Measurements from ENCODE around the gene SPATA17. TPM values are rescaled to one million over a fixed set of nuclear protein-coding genes. Genes with fewer than 3 reads are reported as not detected.

SPATA17 gene
- total and polyA plus RNA-seq, 3 donors from 2014 or later: 28.8 to 168 (median 36.5) TPM

GRCh38 chr1:217881607-217882332 is 250.6 kb downstream of the SPATA17 start:
- no peak for DNase-seq
- no peak overlapping the region for H3K4me3 ChIP-seq
- TF ChIP-seq CTCF (IDR thresholded peaks at IDR 0.05) (no peak), POLR2A (IDR thresholded peaks at IDR 0.05) (no peak)
- no peaks in the 10 kb centered on the region for H3K9me3 ChIP-seq
- H3K27me3 ChIP-seq: no peaks in the 10 kb centered on the region
- H3K27ac ChIP-seq: no peak overlapping the region
- H3K36me3 ChIP-seq (ENCODE audit: low read depth, missing control alignments): no peaks in the 10 kb centered on the region
- WGBS, 2 donors: 50 to 66% methylated on average over 5 of the region's 5 CpGs
- intact Hi-C loops (cut with DNase I; ENCODE audit: low total_unique reads): no loop called here
- H3K4me1 ChIP-seq: no peaks in the 10 kb centered on the region

GRCh38 chr1:217885181-217885580 is 254.0 kb downstream of the SPATA17 start:
- H3K36me3 ChIP-seq (ENCODE audit: low read depth, missing control alignments): no peaks in the 10 kb centered on the region
- H3K9me3 ChIP-seq: no peaks in the 10 kb centered on the region
- 71 to 81% methylated on average over 3 of the region's 3 CpGs for WGBS, 2 donors
- TF ChIP-seq CTCF (IDR thresholded peaks at IDR 0.05) (no peak), POLR2A (IDR thresholded peaks at IDR 0.05) (no peak)
- no peak overlapping the region for H3K4me3 ChIP-seq
- no peaks in the 10 kb centered on the region for H3K4me1 ChIP-seq
- no peak for DNase-seq
- H3K27ac ChIP-seq: no peak overlapping the region
- H3K27me3 ChIP-seq: no peaks in the 10 kb centered on the region
- intact Hi-C loops (cut with DNase I; ENCODE audit: low total_unique reads): no loop called here

- Histone ChIP-seq H3K9me3 (no peaks in the 10 kb centered on the region), H3K36me3 (ENCODE audit: low read depth, missing control alignments) (no peaks in the 10 kb centered on the region), H3K27me3 (no peaks in the 10 kb centered on the region), H3K4me3 (no peak overlapping the region), H3K4me1 (no peaks in the 10 kb centered on the region), H3K27ac (no peak overlapping the region)
- intact Hi-C loops (cut with DNase I; ENCODE audit: low total_unique reads): no loop called here
- no peak for DNase-seq
- 68 to 95% methylated on average over 2 of the region's 2 CpGs for WGBS, 2 donors
- TF ChIP-seq CTCF (IDR thresholded peaks at IDR 0.05) (no peak), POLR2A (IDR thresholded peaks at IDR 0.05) (no peak)
These were observed 257.2 kb downstream of the SPATA17 start for GRCh38 chr1:217888328-217888727.

GRCh38 chr1:217889401-217889800 is 258.3 kb downstream of the SPATA17 start:
- Histone ChIP-seq H3K4me3 (no peak overlapping the region), H3K27ac (no peak overlapping the region), H3K27me3 (no peaks in the 10 kb centered on the region), H3K36me3 (ENCODE audit: low read depth, missing control alignments) (no peaks in the 10 kb centered on the region), H3K9me3 (no peaks in the 10 kb centered on the region), H3K4me1 (no peaks in the 10 kb centered on the region)
- WGBS, 2 donors: 56 to 60% methylated on average over 10 of the region's 10 CpGs
- intact Hi-C loops (cut with DNase I; ENCODE audit: low total_unique reads): no loop called here
- TF ChIP-seq CTCF (IDR thresholded peaks at IDR 0.05) (no peak), POLR2A (IDR thresholded peaks at IDR 0.05) (no peak)
- DNase-seq: peak; percentile 33

GRCh38 chr1:217891966-217892365 is 260.8 kb downstream of the SPATA17 start:
- intact Hi-C loops (cut with DNase I; ENCODE audit: low total_unique reads): no loop called here
- no peak for DNase-seq
- no peaks in the 10 kb centered on the region for H3K36me3 ChIP-seq (ENCODE audit: low read depth, missing control alignments)
- H3K4me1 ChIP-seq: no peaks in the 10 kb centered on the region
- TF ChIP-seq POLR2A (IDR thresholded peaks at IDR 0.05) (no peak), CTCF (IDR thresholded peaks at IDR 0.05) (no peak)
- H3K4me3 ChIP-seq: no peak overlapping the region
- H3K27ac ChIP-seq: no peak overlapping the region
- no peaks in the 10 kb centered on the region for H3K9me3 ChIP-seq
- H3K27me3 ChIP-seq: no peaks in the 10 kb centered on the region
- WGBS, 2 donors: 74 to 87% methylated on average over 2 of the region's 2 CpGs
